HG03565 (cell line): Measurements from ENCODE around the gene LSM12.

ENCODE experiments used
- ATAC-seq: cut with Tn5 transposase; IDR thresholded peaks from one replicate; pipeline ENCODE4 v1.9.1; 2021; ENCODE audit warnings: mild to moderate bottlenecking, moderate library complexity; ENCODE audit not compliant: unreplicated experiment

LSM12 gene

GRCh38 chr17:44095647-44096496, 29.4 kb upstream of the LSM12 start:
- ATAC-seq = no peak

DNA sequence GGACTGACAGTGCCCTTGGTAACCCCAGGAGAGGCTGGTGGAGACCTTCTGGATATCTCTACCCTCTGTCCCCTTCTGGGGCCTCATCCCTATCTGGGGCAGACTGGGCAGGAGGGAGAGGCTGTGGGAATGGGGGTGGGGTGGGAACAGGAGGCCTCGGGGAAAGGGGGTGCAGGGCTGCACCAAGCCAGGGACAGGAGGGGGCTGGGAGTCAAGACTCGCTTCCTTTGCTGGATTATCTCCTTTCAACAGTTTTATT, 28.8 kb upstream of the LSM12 start:
- ATAC-seq = no peak

DNA sequence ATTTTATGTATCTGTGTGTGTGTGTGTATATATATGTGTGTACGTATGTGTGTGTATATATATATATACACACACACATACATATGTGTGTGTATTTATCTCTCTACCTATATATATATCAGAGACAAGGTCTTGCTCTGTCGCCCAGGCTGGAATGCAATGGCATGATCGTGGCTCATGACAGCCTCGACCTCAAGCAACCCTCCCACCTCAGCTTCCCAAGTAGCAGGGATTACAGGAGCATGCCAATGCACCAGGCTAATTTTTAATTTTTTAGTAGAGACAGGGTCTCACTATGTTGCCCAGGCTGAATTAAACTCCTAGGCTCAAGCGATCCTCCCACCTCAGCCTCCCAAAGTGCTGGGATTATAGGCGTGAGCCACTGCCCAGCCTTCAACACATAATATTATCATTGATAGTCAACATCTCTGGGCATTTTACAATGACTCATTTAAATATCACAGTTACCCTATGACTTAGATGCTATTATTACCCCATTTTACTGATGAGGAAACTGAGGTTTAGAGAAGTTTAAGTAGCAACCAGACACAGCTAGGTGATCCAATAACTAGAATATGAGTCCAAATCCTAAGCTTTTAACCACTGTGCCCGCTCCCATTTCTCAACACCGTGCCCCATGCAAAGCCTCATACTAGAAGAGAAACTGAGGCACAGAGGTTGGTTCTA, 28.4 kb upstream of the LSM12 start:
- no peak for ATAC-seq

DNA sequence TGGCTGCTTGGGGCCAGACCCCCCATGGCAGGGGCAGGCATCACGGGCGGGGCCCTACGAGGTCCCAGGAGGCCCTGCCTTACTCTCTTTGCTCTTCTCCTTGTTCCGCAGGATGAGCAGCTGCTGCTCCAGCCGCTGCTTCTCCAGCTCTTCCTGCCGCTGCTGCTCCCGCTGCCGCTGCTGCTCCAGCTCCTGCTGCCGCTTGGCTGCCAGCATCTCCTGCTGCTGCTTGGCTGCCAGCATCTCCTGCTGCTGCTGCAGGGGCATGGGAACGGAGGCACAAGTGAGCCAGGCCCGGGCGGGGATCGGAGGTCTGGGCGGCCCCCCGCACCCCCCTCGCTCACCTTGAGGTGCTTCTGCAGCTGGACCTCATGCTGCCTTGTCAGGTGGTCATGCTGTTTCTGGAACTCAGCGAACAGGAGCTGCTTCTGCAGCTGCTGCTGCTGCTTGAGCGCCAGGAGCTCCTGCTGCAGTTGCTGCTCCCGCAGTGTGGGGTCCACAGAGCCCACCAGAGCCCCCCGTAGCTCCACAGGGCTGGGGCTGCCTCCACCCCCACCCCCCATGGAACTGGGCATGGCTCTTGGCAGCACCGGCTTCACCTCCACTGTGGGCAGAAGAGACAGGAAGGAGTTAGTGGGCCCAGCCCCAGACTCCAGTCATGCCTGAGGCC, 26.9 kb upstream of the LSM12 start:
- ATAC-seq = no peak

DNA sequence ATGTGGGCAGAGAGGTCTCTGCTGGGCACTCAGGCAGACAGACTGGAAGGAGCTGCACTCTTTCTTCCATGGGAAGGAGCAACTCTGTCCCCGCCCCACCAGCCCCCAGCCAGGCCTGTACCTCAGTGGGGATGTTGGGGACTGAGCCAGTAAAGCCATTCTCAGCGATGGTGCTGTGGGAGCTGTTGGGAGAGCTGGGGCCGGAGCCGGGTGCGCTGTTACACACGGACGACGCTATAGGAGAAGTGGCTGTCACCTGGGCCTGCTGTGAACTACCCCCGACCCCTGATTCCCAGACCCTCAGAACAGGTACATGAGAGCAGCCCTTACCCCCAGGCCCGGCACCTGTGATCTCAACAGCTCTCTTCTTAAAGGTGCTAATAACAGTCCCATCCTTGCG, 25.6 kb upstream of the LSM12 start:
- no peak for ATAC-seq

DNA sequence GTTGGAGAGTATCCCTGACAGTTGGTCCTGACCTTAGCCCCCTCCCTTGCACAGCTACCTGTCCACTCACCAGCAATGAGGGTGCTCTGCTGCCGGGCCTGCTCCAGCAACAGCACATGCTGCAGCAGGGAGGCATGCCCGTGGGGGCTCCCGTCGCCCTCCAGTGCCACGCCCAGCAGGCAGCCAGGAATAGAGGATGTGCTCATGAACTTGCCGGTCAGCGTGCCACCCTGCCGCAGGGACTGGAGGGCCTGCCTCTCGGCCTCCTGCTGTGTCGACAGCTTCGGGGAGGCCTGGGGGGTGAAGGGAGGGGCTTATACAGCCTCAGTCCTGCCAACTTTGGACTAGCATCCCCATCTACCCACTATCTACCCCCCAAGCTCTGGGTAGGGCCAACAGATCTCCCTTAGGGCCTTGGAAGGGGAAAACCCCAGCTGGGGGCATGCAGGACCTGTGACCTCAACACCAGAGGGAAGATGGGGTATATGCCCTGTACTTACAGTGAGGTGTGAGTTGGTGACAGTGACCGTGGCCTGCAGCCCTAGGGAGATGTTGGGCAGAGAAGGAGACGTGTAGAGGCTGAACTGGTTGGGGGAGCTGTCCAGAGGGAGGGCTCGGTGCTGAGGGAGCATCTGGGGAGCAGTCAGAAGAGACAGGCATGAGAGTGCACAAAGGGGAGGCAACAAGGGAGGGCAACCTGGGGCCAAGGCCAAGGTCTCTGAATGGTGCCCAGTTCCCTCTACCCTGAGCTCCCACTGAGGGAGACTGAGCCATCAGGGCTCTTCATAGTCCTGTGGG, 24.9 kb upstream of the LSM12 start:
- ATAC-seq = no peak

DNA sequence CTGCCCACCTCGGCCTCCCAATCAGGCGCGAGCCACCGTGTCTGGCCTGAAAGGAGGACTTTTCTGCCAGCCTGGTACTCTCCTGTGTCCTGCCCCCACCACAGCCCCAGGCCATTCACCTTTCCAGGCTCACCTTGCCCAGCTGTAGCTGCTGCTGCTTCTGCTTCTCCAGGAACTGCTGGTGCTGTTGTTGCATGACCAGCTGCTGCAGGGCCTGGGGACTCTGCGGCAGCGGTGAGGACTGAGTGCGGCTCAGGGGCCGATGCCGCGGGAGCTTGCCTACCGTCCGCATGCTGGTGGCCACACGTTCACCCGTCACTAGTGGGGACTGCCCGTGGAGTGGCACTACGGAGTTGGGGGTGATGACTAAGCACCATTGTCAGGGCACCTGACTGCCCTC, 21.8 kb upstream of the LSM12 start:
- ATAC-seq = no peak

DNA sequence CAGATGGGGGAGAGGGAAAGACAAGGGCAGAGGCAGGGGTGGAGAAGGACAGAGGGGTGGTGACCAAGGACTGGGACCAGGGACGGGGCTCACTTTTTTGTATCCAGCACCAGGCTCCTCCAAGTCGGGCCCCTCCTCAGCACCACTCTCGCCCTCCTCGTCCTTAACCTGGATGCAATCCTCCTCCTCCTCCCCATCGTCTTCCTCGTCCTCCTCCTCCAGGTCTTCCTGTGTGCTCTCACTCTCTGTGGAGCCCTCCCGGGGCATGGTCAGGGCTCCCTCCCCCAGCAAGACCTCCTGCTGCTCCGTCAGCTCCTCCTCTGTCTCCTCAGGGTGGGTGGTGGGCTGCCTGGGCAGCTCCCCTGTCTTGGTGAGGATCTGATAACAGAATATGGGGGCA, 20.8 kb upstream of the LSM12 start:
- no peak for ATAC-seq

DNA sequence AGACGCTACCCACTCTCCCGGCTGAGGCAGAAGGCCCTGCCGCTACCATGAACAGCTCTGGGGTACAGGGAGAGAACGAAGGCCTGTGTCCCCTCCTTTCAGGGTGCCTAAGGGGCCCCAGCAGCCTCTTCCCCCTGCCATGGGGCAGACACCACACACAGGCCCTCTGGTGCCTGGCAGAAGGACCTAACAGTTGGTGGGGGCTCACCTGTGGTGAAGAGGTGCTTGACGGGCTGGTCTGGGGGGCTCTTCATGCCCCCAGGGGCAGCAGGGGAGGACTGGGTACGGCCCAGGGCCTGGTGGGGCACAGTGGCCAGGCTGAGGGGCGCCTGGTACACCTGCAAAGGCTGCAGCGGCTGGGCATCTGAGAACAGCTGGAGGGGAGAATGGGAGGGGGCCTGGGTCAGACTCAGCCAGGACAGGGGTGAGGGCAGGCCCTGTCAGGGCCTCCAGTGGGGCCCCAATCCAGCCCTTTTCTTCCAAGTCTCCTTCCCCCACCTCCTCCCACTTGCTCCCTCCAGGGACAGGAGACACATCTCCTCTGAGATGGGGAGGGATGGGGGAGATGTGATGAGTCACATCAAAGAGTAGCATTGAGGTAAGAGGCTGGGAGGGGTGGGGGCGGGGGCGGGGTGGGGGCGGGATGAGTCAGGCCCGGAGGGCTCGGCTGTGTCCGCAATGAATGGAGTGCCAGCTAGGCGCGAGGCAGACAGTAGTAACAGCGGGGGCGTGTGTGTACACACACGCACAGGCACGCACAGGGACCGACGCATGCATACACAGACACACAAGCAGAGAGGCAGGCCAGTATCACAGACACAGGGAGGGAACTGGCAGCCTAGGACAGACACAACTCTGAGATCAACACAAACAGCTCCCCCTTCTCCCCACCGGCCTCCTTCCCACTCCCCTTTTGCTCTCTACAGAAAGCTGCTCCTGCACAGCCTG, 20.2 kb upstream of the LSM12 start:
- ATAC-seq = no peak

DNA sequence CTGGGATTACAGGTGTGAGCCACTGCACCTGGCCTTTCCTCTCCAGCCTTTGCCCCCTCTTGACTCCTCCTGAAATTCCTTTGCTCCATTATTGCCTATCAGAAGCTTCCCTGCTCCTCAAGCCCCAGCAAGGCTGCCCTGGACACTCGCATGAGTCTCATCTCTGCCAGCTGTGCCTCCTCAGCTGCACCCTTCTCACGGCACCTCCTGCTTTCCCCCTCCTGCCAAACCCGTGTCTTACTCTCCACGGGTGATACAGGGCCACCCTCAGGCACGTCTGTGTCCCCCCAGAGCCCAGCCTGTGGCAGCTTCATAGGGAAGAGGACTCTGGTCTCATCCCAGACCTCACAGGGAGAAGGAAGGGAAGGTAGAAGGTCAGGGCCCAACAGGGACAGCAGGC, 19.4 kb upstream of the LSM12 start:
- ATAC-seq = no peak

DNA sequence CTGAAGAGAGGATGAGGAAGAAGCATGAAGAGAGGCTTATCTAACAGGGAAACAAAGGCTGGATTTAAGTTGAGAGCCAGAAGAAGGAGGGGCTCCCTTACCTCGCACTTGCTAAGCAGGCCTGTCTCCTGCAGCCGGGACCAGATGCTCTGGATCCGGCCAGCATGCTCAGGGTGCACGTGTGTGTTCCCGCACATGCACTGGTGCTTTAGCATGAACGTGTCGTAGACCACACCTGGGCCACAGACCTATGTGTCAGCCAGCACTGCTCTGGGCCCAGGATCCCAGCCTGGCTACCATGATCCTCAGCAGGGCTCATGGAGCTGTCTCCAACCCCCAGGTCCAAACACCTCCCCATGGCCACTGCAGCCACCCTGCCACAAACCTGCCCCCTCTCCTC, 18.4 kb upstream of the LSM12 start:
- no peak for ATAC-seq

DNA sequence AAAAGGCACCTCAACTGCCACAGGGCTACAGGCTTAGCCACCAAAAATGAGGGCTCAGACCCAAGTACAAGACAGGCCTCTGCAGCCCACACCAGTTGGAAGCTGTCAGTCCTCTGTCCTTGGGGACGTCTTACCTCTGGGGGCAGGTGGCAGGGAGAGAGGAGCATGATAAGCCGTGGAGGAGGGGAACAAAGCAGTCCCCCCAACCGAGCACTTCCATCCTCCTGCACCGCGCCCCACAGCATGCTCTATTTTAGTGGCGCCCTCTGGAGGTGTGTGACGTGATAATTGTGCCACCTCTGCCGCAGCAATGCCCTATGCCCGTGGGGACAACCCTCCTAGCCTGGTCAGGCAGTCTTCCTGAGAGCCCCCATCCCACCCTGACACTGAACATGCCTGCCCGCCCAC, 17.7 kb upstream of the LSM12 start:
- ATAC-seq = no peak

DNA sequence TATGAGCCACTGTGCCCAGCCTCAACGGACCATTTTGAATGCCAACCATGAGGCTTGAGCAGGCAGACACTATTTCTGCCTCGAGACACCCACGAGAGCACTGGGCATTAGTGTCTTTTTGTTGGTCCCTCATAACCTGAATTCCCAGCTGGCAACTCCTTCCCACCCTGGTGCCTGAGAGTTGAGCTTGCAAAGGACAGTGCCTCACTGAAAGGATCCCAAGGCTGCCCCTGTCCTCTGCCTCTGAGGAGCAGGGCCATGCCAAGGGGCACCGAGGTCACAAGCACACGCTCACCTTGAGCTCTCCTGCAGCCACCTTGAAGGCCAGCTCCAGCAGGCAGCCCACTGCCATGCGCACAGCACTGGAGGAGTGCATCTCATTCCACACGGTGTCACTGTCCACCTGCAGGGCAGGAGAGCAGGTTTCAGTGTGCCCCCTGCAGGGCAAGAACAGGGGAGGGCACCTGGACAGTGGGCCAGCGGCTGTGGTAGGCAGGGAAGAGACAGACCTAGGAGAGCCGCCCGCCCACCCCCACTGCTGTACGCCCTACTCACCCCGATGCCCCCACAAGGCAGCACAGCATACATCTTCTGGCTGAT, 16.9 kb upstream of the LSM12 start:
- no peak for ATAC-seq

- ATAC-seq = no peak
Measured at GRCh38 chr17:44082256-44082927, 15.9 kb upstream of the LSM12 start.

DNA sequence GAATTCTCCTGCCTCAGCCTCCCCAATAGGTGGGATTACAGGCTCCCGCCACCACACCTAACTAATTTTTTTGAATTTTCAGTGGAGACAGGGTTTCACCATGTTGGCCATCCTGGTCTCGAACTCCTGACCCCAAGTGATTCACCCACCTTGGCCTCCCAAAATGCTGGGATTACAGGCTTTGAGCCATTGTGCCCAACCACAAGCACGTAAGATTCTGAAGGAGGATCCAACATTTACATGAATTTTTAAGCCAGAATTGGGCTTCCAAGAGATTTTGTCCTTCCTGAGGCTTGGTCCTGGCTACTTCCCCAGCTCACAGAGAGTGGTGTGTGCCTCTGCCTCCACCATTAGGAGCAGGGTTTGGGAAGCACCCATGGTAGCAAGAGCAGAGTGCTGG, 15.2 kb upstream of the LSM12 start:
- ATAC-seq = no peak

DNA sequence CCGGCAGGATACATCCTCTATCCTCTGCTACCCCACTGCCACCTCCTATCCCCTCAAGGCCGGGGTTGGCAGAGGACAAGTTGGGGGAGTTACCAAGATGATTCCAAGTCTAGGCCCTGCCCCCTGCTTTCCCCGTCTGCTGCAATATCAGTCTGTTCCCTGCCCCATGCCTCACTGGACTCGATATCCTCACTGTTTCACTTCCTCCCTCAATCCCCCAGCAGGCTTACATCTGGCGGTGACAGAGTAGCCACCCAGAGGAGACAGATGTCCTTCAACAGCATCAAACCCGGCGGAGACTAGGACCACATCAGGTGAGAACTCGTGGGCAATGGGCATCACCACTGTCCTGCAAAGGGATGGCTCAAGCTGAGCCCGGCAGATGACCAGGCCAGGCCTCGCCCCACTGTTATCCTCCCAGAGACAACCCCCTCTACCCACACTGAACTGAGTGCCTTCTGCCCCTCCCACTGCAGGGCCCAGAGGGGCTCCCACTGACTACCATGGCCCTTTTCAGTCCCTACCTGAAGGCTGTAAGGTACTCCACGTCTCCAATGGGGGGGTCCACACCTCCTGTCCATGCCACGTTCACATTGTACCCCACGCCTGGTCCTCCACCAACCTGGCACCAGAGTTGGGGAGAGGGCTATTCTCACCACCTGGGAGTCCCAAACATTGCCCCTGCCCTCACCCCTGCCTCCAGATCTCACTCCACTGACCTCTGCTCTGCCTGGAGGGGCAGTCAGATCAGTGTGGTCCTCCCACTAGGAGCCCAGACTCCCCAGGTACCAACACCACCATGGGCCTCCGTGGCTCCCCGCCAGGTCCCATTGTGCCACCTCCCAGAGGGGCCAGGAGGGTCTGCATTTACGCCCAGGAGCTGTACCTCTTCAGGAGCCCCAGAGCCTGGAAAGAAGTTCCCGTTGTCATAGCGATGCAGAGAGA, 13.7 kb upstream of the LSM12 start:
- ATAC-seq = no peak

DNA sequence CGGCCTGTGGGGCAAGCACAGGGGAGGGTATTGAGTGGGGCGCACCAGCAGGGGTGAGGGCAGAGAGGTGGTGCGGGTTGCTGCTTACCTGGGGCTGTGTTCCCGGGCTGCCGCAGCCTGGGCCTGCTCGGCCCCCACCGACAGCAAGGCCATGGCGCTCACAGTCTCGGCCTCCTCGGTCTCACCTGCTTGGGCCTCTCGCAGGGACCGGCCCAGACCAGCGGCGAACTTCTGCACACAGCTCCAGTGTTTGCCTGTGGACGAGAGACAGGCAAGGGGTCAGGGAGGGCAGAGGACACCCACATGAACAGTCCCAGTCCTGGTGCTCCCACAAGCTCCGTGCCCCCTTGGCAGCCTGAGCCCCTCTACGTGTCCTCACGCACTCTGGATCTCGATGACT, 11.9 kb upstream of the LSM12 start:
- ATAC-seq = no peak

DNA sequence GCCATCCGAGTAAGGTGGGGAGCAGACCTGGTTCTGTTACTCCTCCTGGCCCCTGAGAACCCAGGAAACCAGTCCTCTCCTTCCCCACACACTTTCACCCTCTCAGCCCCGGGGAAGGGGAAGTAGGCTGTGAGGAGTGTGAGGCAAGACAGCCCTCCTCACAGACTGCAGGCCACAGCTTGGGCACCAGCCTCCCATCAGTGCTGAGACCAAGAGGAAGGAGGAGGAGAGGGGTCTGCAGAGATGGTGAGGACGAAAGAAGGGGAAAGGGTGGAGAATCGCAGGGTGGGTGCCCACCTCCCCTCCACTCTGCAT, 11.1 kb upstream of the LSM12 start:
- no peak for ATAC-seq
